GM21390 (cell line): Measurements from ENCODE around the gene FNBP1.

Experiments used
- ATAC-seq: cut with Tn5 transposase; IDR thresholded peaks from one replicate; pipeline ENCODE4 v1.9.1; 2021; ENCODE audit not compliant: unreplicated experiment

FNBP1 gene

GRCh38 chr9:129863059-129863690 is 179.8 kb downstream of the FNBP1 start:
- ATAC-seq, result no peak

- no peak for ATAC-seq
Observed at GRCh38 chr9:129861447-129861827, 181.6 kb downstream of the FNBP1 start.

DNA sequence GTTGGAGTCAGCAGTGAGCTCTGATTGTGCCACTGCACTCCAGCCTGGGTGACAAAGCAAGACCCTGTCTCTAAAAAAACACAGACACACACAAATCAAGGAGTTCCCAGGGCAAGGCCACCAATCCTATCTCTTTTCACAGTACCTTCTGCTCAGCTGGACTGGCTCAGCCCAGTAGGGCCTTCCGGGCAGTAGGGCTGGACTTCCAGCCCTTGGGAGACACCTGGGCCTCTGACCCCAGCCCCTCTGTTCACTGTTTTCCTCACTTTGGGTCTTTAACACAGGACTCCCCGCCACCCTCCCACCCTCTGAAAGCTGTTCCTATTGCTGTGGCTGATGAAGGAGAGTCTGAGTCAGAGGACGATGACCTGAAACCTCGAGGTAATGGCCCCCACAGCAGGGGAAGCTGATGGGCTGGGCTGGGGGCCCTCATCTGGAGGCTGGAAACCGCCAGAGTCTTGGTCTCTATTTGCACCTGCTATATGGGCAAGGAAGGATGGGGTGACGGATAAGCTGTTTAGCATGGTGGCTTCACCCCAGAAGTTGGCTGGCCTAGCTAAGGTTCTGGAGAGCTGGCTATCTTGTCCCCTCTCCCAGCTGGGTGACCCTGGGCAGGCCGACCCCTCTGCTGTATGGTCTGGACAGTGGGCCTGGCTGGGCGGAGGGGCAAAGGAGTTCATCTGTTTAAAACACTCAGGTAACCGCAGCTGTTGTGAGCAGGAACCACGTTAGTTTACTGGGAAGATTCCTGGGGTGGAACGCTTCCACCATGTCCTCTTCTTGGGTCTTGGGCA is 182.1 kb downstream of the FNBP1 start:
- no peak for ATAC-seq

DNA sequence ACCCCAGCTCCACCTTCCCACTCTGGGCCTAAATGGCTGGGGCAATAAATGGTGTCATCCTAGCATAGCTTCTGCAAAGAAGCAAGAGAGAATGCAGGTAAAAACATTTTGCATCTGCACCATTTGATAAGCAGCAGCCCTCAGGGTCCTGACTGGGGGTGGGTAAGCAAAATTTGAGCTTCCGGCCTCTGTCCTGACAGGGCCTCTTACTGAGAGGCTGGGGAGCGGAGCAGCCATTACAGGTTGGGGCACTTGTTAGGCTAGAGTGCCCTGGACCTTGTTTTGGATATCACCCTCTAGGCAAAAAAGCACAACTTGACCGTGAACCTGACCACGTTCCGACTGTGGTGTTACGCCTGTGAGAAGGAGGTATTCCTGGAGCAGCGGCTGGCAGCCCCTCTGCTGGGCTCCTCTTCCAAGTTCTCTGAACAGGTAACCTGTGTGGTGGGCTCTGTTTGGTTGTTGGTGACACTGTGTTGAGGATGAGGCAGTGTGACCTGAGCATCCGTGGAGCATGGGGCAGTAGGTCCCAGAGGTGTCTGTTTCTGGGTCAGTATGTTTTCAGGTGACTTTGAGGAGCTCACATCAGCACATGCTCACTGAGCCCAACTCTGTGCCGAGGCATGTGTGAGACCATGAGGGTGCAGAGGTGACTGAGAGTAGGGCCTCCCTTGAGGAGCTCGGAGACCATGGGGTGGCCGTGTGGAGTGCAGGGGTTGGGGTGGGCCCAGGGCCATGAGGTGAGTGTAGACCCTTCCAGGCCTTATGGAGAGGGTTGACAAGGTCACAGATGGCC is 184.6 kb downstream of the FNBP1 start:
- ATAC-seq, result no peak

DNA sequence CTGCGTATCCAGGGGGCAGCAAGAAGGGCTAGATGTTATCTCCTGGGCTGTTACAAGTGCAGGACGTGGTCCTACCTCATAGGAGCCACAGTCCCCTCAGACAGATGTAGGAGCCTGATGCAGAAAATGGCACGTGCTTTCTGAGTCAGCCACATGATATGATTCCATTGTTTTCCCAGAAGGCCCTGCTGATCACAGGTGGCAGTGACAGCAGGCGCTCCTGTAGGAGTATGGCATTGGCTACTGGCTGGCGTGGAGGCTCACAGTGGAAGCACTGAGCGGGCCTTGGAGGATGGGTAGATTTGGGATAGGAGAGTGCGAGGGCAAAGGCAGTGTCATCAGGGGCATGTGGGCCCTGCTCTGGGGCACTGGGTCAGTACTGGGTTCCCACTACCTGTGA is 185.8 kb downstream of the FNBP1 start:
- ATAC-seq, result no peak

- no peak for ATAC-seq
Observed at GRCh38 chr9:129854588-129855110, 188.3 kb downstream of the FNBP1 start.

- ATAC-seq, result no peak
Observed at GRCh38 chr9:129853614-129854013, 189.4 kb downstream of the FNBP1 start.

GRCh38 chr9:129852579-129852978 is 190.4 kb downstream of the FNBP1 start:
- no peak for ATAC-seq

GRCh38 chr9:129851821-129852220 is 191.2 kb downstream of the FNBP1 start:
- ATAC-seq, result no peak

- no peak for ATAC-seq
Observed at GRCh38 chr9:129850821-129851550, 192.0 kb downstream of the FNBP1 start.

DNA sequence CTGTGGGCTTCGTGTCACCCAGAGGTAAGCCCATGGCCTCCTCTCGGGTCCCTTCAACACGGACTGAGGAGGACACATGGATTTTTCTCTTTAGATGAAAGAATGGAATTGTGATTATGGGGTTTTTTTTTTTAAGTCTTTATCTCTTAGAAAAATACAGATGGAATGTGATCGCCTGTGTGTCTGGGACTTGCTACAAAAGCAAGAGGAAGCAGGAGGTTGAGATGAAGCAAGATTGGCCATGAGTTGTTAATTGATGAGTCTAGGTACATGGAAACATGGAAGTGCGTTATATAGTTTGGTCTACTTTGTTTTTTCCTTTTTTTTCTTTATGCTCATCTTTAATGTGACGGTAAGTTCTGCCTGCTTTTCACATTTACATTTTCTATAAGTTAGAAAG is 193.1 kb downstream of the FNBP1 start:
- no peak for ATAC-seq

DNA sequence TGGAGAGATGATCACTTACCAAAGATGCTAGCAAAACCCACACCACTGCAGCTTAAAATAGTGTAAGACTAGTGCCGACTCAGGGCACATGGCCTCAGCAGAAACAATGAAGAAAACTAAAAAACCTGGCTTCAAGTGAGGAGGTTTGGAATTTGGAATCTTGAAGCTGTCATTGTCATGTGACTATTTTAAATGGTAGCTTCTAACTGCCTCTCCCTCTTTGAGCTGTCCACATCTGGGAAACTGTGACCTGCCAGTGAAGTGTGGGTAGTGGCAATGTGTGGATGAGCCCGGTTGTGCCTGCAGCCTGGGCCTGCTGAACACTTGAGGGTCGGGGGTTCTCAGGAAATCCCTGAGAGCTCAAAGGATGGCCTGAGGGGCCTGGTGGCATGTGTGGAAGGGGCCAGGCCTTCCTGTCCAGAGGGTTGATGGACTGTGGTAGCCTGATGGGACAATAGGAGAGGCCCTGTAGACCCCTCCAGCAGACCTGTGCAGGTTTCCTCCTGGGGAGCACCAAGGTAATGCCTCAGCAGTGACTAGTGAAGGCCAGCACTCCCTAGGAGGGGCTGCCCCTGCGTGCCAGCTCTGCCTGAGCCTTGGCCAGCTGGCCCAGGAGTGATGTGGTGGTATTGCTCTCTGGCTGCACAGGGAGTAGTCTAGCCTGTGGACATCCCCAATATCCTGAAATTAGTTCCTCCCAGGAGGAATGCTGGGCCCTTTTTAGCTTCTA is 194.1 kb downstream of the FNBP1 start:
- no peak for ATAC-seq

DNA sequence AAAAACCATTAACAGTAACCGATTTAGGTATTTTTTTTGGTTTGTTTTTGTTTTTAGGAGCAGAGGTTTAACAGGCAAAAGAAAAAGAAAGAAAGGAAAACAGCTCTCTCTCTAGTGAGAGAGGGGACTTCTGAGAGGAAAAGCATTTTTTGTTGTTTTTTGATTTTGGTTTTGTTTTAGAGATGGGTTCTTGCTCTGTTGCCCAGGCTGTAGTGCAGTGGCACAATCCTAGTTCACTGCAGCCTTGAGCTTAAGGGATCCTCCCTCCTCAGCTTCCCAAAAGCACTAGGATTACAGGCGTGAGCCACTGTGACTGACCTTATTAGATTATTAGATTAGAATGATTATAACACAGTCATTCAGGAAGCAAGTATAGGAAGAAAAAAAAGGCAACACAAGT is 197.6 kb downstream of the FNBP1 start:
- no peak for ATAC-seq

DNA sequence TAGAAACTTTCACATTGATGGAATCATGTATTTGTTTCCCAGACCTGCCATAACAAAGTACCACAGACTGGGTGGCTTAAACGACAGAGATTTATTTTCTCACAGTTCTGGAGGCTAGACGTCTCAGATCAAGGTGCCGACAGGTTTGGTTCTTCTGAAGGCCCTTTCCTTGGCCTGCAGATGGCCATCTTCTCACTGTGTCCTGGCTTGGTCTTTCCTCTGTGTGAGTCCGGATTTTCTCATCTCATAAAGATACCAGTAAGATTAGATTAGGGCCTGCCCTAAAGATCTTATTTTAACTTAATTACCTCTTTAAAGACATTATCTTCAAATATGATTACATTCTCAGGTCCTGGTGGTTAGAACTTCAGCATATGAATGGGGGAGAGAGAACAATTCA is 201.9 kb downstream of the FNBP1 start:
- ATAC-seq, result no peak

- no peak for ATAC-seq
Observed at GRCh38 chr9:129840034-129840433, 203.0 kb downstream of the FNBP1 start.

DNA sequence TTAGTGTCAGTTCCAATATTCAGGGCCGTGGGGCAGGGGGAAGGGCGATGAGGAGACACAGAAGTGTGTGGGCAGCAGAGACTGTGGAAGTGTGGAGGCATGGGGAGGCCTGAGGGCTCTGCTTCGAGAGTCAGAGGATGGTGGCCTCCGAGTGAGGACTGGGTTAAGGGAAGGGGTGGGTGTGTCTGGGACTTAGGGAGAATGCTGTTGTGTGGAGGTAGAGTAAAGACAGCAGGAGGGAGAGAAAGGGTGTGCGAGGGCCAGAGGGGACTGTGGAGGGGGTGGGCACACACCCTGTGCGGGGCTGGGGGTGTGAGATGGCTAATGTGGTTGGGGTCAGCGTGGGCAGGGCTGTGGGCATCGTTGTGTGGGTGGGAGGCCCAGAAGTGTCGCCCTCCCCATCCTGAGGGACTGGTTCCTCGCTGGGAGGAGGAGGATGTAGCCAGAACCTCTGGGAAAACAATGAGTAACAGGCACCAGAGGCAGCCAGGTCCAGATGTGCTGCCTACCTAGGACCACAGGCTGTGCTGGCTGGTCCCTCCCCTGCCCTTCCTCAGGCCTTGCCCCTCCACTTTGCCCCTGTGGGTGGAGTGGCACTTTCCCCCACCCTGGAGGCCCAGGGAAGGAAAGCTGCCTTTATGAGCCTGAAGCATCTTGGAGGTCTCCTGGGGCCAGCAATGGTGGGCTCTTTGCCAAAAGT is 203.5 kb downstream of the FNBP1 start:
- no peak for ATAC-seq

GRCh38 chr9:129838707-129839259 is 204.2 kb downstream of the FNBP1 start:
- no peak for ATAC-seq
